ENCODE results near the gene GDA. TPM values are rescaled to one million over a fixed set of nuclear protein-coding genes. Genes with fewer than 3 reads are reported as not detected.

Gene GDA
- total RNA-seq, 1 experiment from 2014 or later, result 3.6 TPM

DNA sequence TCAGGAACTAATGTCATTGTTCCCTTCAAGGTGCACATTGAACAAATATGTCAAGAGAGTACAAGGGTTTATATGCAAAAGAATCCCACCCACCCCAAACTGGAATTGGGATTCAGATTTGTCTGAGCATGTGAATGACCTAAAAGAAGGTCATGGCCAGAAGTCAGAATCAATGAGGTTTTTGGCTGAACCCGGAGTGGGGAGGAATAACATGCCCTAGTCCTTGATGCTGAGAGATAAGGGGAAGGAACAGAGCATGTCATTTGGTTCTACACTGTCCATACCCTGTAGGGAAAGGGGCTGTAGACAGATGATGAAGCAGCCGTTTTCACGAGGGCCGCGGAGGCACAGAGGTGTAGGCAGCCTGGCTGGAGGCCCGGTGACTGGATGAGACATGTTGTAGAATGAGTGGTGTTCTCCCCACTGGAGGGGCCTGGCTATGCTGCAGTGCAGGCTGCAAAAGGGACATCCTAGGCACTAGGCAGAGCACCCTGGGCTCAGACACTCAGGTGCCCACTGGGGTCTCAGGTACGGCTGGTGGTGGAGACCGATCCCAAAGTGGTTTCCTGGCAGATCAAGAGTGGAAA lies 149.9 kb downstream of the GDA start:
- no peak overlapping the region for H2BK120ac ChIP-seq (ENCODE audit: low read depth, low read length, poor library complexity, severe bottlenecking)
- H3K4ac ChIP-seq (ENCODE audit: low read depth, low read length), result no peak overlapping the region
- no peak overlapping the region for H4K8ac ChIP-seq (replicated peaks; ENCODE audit: insufficient read length, low read depth, low read length)
- H3K4me2 ChIP-seq (ENCODE audit: insufficient read depth, insufficient read length, low read length), result no peak overlapping the region
- H2AK5ac ChIP-seq (ENCODE audit: insufficient read length, low read length), result no peak overlapping the region
- H2AFZ ChIP-seq (ENCODE audit: low read length), result no peak overlapping the region
- H3K18ac ChIP-seq (ENCODE audit: insufficient read length, low read depth, low read length), result no peak overlapping the region
- H3K9me3 ChIP-seq (ENCODE audit: control insufficient read depth, low read depth, low read length), result no peaks in the 10 kb centered on the region
- H2BK12ac ChIP-seq (ENCODE audit: insufficient read length, low read depth, low read length), result no peak overlapping the region
- no peak overlapping the region for H4K5ac ChIP-seq (ENCODE audit: insufficient read length, low read depth, low read length)
- Mint-ChIP-seq H3K9me3 (no peaks in the 10 kb centered on the region), H3K4me1 (no peaks in the 10 kb centered on the region), H3K27ac (no peak overlapping the region), H3K4me3 (no peak overlapping the region), H3K27me3 (ENCODE audit: low read depth) (no peaks in the 10 kb centered on the region; the same call in 1 of the 2 replicates), H3K36me3 (ENCODE audit: insufficient read depth in 1 of 3, low read depth in 3 of 3) (no peaks in the 10 kb centered on the region)
- no peak overlapping the region for H3T11ph ChIP-seq (ENCODE audit: low read length)
- H3K27ac ChIP-seq (ENCODE audit: insufficient read length, low read depth, low read length), result no peak overlapping the region
- H3K9ac ChIP-seq (ENCODE audit: extremely low read depth, insufficient read length, low read length), result no peak overlapping the region
- no peaks in the 10 kb centered on the region for H3K27me3 ChIP-seq (ENCODE audit: insufficient read depth, low read length)
- no peak overlapping the region for H2BK15ac ChIP-seq (ENCODE audit: low read depth, low read length)
- DNase-seq, result no peak
- no peaks in the 10 kb centered on the region for H4K20me1 ChIP-seq (ENCODE audit: control insufficient read depth, insufficient read depth, insufficient read length)
- H2BK5ac ChIP-seq (ENCODE audit: insufficient read length, low read length), result no peak overlapping the region
- no peaks in the 10 kb centered on the region for H3K23me2 ChIP-seq (ENCODE audit: insufficient read length, low read depth, low read length, poor library complexity, severe bottlenecking)
- TF ChIP-seq, protein P1, sequence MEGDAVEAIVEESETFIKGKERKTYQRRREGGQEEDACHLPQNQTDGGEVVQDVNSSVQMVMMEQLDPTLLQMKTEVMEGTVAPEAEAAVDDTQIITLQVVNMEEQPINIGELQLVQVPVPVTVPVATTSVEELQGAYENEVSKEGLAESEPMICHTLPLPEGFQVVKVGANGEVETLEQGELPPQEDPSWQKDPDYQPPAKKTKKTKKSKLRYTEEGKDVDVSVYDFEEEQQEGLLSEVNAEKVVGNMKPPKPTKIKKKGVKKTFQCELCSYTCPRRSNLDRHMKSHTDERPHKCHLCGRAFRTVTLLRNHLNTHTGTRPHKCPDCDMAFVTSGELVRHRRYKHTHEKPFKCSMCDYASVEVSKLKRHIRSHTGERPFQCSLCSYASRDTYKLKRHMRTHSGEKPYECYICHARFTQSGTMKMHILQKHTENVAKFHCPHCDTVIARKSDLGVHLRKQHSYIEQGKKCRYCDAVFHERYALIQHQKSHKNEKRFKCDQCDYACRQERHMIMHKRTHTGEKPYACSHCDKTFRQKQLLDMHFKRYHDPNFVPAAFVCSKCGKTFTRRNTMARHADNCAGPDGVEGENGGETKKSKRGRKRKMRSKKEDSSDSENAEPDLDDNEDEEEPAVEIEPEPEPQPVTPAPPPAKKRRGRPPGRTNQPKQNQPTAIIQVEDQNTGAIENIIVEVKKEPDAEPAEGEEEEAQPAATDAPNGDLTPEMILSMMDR (conservative IDR thresholded peaks at IDR 0.05), result no peak
- no peaks in the 10 kb centered on the region for H3K4me1 ChIP-seq (ENCODE audit: insufficient read depth, low read length)
- no peaks in the 10 kb centered on the region for H3K79me1 ChIP-seq (ENCODE audit: insufficient read depth, low read depth, low read length, poor library complexity, severe bottlenecking)
- WGBS (ENCODE audit: extremely low coverage, insufficient read length, low lambda C conversion rate), result no CpG with 5 or more reads among the region's 8 CpGs
- H3K79me2 ChIP-seq (ENCODE audit: insufficient read depth, low read length), result no peaks in the 10 kb centered on the region
- no peak overlapping the region for H3K14ac ChIP-seq (ENCODE audit: insufficient read depth, low read length)
- no peak overlapping the region for H4K91ac ChIP-seq (ENCODE audit: insufficient read length, low read depth, low read length)
- H3K23ac ChIP-seq (ENCODE audit: insufficient read length, low read depth, low read length), result no peak overlapping the region
- H3K56ac ChIP-seq (ENCODE audit: insufficient read length, low read depth, low read length), result no peak overlapping the region
- H2BK20ac ChIP-seq (ENCODE audit: low read depth, low read length, poor library complexity, severe bottlenecking), result no peak overlapping the region

All from H9 (cell line).